ENCODE data around the gene PSG11.
"Not testable (repeated sequence)": the region's sequence is repeated elsewhere in the genome, so short reads cannot be mapped to it uniquely, and the experiment has no call there.

Gene PSG11

DNA sequence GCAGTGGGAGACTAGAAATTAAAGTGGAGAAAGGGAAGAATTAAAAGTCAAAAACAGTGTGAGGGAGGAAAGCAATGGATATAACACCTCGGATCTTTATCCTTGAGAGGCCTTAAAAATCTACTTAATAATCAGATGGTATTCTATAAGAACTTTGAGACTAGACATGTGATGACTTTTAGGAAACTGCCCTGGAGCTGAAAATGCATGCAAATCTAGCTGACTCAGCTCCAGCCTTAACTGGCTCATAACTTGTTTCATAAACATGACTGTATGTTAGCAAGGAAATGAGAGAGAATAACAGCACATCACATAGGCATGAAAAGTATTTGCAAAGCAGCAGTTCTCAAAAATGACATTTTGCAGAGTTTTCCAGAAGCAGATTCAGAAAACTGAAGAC, 38.1 kb downstream of the PSG11 start:
- not testable (repeated sequence) for DNase-seq

DNA sequence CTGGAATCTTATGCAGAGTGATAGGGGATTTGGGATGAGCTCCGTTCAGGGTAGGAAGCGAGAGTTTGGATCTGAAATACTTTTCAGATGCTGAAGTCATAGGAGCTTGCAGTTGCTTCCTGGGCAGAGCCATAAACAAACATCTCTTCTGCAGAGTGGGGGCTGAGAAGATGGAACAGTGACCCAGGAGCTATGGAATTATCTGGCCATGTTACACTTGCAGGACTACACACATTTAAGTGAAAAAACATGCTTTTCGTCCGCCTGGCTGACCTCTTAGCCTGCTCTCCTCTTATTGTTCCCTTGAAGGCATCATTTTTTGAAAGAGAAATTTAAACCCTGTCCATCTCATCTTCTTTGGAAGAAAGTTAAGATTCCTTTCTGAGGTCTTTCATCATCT, 40.7 kb downstream of the PSG11 start:
- no peak for DNase-seq

DNA sequence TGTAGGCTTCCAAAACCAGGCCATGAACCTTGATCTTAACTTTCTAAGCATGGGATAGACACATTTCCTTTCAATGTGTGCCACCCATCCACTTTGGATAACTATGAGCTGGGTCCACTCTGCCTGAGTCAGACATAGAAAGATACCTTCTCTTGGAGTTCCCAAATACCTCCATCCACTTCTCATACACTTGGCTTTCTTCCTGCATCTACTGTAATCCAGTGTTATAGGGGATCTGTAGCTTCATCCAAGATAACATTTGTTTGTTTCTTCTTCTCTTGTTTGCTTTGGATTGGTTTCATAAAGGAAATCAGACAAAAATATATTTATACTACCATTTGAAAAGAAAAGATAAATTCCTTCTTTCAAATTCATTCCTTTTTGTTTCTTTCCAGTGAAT, 44.2 kb downstream of the PSG11 start:
- DNase-seq: not testable (repeated sequence)

DNA sequence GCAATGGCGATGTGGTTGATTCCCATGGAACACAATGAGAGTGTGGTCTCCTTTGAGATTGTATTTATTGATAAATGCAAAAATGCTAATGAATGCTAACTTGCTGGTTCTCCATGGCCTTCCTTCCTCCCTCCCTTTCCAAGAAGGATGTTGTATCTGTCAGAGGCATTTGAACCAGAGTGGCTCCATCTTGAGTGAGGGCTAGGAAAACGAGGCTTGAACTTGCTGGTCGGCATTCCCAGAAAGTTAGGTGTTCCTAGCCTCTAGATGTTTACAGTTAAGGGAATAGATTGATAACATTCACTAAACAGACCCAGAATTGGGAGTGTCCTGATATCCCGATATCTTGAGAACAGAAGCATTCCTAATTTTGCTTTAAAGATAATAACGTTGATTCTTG, 54.8 kb downstream of the PSG11 start:
- not testable (repeated sequence) for DNase-seq

DNA sequence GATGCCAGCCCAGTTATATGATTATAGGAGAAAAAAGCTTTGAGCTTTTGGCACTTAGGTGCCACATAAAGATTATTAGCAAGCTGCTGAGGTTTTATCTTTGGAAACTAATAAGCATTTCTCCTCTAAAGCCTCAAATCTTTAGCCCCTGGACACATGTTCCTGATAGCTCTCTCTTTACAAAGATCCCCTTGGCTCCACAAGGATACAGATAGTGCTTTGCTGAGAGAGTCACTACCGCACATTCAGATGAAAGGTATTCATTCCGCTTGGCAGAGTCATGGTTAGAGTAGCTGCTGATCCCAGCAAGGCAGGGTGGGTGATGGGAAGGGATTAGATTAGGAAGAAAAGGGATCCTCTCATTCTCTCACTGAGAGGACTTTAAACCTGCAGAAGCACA, 61.1 kb downstream of the PSG11 start:
- DNase-seq: no peak

DNA sequence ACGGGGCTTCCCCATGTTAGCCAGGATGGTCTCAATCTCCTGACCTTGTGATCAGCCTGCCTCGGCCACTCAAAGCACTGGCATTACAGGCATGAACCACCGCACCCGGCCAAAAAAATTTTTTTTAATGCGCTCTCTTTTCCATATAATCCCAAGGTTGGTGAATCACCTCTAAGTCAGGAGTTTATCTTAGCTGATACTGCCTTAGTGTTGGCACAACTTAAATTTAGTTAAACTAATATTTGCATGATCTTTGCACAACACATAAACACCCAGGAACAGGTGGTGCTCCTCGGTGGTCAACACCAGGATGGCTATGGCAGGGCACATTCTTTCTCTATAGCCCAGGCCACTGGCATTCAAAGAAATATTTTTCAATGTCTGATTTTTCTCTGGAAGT, 65.2 kb downstream of the PSG11 start:
- DNase-seq: no peak

Data from NCI-H1417 treated with DMSO at 0.1 percent for 48 hours (cell line).